GM18867 (cell line): Measurements from ENCODE around the gene GLRA1.
"Not testable (repeated sequence)": the region's sequence is repeated elsewhere in the genome, so short reads cannot be mapped to it uniquely, and the experiment has no call there.

Experiments
- ATAC-seq: cut with Tn5 transposase; IDR thresholded peaks from one replicate; pipeline ENCODE4 v1.9.1; 2021; ENCODE audit warnings: mild to moderate bottlenecking, moderate library complexity; ENCODE audit not compliant: unreplicated experiment

The GLRA1 gene

DNA sequence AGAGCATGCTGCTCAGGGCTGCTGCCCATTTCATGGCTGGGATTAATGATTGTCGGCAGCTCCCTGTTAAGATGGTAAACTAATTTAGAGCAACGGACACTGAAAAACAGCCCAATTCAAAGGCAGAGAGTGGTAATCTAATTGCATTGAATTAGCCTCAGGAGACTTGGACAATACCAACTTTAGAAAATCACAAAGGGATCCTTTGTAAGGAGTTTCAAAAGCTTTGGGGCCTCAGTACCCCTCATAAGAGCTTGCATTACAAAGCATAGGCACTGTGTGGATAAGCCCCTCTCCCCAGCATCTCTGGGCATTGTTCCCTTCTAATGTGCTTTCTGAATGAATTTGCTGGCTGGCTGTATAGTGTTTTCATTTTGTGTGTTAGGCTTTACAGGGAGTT is 6.7 kb downstream of the GLRA1 start:
- ATAC-seq, result no peak

DNA sequence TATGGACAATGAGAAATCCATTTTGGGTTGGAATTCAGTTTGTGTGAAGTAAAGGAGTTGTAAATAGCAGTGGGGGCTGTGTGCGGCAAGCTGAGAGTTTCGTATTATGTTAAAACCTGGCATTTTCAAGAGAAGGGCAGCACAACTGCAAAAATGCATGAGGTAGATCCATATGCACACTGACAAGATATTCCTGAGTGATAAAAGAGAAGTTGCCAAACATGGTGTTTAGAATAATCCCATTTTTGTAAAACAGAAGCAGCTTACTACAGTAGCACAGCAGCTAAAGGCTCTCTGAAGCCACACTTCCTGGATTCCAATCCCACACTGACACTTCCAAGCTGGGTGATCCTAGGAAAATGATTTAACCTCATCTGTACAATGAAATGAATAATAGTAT is 11.2 kb downstream of the GLRA1 start:
- ATAC-seq, result no peak

DNA sequence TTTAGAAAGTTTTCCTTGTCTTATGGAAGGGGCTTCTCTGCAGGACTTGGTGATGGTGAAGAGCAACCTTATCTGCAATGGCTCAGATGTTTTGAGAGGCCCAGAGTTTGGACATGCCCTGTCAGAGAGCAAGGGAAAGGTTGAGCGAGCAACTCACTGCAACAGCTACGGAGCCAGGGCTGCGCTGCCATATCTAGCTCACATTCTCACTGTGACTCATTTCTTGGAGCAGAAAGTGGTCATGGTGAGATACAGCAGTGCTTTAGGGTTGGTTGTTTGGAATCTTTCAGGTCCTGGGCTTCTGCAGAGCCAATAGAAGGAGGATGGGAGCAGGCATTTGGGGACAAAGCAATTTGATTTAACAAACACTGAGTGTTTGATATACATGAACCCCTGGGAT is 12.3 kb downstream of the GLRA1 start:
- no peak for ATAC-seq

DNA sequence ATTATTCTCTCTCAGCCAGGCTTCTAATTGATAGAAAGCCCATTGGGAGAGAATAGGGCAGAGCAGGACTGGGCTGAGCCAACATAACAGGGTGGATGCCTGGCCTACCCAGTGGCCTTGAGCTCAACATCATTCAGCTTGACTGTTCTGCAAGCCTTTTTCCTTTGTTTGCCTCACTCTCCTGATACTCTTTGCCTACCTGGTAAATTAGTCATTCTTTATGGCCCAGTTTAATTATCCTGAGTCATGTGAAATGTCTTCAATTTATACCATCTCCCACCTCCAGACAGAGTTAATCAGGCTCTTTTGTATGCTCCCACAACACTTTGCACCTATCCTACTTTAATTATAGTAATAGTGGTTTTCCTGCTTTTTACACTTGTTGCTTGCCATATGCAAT is 13.6 kb downstream of the GLRA1 start:
- no peak for ATAC-seq

DNA sequence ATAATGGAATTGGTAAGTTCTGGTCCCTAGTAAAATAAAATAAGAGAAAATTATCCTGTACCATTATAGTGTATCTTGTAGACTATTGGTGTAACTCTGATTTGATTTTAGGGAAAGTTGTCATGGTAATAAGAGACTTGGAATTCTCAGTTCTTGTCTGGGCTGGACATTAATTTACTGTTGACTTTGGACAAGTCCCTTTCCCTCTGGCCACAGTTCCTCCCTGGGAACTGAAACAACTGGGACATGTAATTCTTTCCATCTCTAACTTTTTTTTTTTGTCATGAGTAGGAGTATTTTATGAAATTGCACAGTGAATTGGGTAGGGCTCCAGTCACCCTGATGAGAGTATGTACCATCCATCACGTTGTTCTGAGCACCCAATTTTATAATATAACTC is 15.0 kb downstream of the GLRA1 start:
- ATAC-seq, result no peak

DNA sequence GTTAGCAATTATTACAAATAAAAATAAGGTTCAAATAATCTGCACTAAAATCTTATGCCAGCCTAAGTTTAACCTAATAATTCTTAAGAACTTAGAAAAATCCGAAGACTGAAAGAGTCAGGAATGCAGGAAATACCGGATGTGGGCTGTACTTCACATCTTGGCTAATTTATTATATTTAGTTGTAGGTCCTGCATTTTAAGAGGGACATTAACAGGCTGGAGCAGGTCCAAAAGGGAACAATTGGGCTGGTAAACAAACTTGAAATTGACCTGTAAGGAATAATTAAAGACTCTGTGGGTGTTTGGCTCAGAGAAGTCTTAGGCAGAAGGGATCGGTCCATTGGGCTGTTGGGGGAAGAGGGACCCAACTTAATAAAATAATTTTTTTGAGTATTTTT is 18.4 kb downstream of the GLRA1 start:
- ATAC-seq, result no peak

DNA sequence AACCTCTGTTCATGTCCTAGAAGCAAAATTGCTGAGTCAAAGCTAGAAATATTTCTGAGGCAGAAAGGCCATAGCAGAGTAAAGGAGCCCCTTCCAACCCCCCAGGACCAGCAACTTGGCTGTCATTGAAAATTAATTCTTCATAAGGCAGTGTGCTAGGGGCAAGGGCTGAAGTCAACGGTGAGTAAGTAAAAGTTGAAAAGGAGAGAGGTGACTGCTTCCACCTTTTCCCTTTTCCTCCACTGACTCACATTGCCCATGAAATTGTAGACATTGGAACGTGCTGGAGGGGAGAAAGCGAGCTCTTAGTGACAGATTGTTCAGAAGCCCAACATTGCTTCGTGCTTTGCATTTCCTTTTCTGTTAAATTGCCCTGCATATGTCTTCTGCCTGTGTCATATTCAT is 19.1 kb downstream of the GLRA1 start:
- no peak for ATAC-seq

DNA sequence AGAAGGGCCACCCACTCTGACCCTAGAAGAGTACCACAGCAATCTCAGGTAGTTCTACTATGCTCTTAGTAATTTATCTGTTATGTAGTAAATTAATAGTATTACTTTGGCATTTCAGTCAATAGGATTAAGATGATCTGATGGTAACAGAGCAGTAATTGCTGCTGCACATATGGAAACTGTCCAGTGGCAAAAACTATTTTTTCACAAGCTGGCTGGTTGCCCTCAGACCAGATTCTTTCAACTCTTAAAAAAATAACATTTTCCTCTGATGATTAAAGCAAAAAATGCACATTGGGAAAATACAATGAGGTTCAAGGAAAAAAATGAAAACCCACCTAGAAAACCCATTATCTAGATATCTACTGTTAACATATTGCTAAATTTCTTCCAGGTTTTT is 19.7 kb downstream of the GLRA1 start:
- no peak for ATAC-seq

DNA sequence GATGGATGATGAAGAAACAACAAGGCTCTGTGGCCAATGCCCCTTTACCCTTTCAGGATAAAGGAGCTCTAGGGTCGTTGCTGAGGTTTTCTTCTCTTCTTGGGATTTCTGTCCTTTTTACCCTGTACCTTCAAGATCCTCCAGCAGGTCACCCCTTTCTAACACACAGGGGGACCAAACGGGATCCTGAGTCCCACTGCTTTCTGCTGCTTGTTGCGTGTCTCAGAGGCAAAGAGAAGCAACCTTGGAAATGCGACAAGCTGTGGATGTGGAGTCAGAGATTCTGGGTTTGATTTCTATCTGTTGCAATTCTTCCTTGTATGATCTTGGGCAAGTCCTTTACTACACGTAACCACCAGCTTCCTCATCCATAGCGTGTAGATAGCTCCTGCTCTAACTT is 20.5 kb downstream of the GLRA1 start:
- no peak for ATAC-seq

DNA sequence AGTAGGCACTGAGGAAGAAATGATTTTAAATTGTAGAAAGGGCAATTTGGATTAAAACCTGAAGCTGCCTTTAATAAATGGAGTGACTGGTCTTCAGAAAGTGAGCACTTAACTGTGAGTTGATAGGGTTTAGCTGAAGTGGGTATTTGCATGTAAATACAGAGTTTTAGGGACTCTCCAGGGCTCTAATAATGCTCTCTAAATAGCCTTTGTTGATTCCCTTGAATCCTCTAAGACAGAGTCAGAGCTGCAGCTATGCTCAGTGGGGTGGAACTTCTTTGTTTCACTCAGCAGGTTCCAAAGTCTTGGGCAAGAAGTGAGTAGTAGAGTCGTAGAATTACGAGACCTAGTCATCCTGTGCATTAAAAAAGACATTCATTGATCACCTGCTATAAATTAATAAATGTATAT is 21.4 kb downstream of the GLRA1 start:
- ATAC-seq, result peak; percentile 95

DNA sequence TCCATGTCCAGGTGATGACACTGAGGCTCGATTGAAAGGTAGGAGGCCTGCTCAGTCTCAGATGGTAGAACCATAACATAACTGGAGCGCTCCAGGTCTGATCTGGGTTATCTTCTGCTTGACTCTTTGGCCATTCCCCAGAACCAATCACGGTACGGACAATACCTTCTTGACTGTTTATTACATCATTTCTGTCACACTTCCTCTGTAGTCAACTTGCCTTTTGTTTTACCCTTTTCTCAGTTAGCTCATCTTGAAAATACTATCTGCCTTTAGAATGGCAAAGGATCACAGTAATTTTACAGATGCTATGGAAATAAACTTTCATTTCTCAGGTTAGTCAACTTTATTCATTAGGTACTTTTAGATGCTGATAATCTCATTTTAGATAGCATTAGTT is 22.4 kb downstream of the GLRA1 start:
- no peak for ATAC-seq

DNA sequence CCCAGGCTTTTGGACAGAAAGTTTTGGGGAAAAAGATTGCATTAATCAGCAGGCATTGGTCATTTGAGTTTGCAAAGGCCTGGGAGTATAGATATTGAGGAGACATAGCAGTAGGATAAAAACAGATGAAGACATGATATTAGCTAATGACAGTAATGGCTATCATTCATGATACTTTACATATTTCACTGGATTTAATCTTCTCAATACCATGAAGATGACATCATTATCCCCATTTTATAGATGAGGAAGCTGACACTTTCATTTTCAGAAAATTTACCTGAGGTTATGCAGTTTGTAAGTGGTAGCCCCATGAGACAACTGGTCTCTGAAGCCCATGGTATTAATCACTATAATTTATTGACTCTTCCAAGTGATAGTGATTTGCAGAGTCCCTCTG is 23.0 kb downstream of the GLRA1 start:
- ATAC-seq, result no peak

DNA sequence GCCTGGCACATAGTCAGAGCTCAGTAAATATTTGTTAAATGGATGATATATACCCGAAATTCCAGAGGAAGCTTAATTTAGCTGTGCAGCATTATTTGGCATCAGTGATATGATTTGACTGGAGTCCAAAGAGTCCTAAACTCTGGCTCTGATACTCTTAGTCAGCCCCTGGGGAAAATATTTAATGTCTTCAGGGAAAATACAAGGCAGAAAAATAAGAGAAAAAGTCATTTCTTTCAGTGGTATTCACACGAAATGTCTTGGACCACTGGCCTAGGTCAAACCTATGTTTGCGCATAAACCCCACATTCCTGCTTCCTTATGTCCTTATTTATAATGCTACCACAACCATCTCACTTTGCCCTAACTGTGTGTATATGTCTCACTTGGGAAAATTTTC is 23.8 kb downstream of the GLRA1 start:
- no peak for ATAC-seq

DNA sequence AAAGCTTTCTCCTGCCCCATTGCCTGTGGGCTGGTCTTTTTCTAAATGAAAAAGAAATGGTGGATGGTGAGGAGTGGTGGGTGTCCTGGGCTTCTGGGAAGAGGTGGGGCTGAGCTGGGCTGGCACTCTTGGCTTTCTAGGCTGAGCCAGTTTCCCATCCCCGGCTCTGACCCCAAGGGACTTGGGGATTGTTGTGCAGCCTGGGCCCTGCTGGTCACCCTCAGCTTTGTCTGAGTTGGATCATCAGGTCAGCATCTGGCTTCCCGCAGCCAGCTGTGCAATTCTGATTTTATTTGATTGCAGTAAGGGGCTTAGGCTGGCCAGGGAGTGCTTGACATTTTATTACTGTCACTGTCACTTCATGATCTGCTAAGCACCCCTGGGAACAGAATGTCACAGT is 25.3 kb downstream of the GLRA1 start:
- no peak for ATAC-seq

DNA sequence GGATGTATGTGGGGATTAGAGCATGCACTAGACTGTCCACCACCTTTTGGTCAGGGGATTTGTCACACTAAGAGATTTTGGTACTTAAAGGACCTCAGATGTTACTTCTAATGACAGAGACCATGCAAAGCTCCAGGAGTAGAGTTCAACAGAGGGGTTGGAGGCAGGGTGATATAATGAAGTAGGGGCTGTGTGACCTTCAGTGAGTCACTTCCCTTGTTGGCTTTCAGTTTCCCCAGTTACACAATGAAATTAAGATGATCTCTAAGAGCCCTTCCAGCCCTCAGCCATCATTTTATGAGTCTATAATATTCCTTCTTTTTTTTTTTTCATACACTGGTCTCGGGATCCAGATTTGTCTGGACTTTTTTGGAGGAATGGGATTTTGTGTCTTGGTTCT is 26.8 kb downstream of the GLRA1 start:
- ATAC-seq, result no peak

DNA sequence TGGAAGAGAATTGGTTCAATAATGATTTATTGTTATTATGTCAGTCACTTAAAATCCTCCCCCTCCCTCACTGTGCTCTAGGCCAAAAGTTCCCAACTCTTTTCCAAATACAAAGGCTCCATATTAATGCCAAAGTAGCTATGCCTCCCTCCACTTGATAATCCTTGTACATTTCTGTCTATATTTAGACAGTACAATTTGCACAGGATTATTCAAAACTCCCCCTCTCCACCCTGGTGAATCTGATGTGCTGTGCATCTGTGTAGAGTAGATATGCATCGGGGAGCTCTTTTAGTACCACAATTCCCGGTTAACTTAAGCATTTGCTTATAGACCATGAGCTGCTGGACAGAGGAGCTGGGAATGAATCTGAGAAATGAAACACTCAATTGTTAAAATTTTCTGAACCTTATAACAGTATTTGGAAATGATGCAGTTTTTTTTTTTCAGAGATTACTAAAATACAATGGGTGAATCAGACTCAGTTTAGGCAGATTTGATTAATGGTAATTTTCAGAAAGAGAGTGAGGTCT is 27.6 kb downstream of the GLRA1 start:
- no peak for ATAC-seq

DNA sequence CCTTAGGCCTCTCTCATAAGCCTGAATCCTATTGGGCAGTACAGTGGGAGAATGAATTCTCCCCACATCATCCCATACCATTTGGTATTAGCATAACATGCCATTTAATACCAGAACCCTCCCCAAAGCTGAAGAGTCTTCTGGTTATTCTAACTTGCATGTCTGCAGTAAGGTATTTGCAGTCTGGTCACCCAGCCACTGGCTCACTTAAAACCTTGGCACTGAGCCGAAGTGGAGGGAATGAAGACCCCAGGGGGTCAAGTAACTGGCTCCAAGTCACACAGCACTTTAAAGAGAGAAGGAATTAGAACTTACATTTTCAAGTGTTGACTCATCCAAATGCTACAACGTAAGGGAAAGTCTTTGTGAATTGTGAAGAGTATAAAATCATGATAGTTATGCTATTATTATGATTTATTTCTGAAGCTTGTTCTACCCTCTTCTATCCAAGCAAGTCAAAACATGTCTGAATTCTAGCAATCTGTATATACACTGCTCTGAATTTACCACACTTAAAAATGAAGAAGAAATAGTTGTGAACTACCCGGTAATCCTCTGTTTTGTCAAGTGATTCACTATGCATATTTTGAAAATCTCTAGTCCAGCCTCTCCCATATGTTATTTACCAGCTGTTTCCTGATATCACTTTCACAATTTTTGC is 28.5 kb downstream of the GLRA1 start:
- no peak for ATAC-seq

DNA sequence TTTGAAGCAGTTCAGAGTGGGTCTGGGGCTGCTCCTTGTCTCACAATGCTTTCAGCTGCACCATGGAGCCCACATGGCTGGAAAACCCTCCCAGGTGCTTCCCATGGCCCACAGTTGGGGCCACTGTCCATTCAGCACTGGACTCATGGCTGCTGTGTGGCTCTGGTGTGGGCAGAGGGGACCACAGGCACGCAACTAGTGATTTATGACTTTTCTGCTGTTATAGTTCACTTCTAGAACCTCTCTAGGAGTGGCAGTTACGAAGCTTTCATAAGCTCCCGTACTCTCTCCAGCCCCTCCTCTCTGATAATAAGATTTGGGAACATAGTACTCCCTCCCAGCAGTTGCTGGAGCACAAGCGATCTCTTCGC is 29.0 kb downstream of the GLRA1 start:
- ATAC-seq, result no peak

DNA sequence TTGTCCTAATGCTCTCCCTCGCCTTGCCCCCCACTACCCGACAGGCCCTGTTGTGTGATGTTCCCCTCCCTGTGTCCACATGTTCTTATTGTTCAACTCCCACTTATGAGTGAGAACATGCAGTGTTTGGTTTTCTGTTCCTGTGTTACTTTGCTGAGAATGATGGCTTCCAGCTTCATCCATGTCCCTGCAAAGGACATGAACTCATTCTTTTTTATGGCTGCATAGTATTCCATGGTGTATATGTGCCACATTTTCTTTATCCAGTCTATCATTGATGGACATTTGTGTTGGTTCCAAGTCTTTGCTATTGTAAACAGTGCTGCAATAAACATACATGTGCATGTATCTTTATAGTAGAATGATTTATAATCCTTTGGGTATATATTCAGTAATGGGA is 31.2 kb downstream of the GLRA1 start:
- ATAC-seq, result not testable (repeated sequence)

DNA sequence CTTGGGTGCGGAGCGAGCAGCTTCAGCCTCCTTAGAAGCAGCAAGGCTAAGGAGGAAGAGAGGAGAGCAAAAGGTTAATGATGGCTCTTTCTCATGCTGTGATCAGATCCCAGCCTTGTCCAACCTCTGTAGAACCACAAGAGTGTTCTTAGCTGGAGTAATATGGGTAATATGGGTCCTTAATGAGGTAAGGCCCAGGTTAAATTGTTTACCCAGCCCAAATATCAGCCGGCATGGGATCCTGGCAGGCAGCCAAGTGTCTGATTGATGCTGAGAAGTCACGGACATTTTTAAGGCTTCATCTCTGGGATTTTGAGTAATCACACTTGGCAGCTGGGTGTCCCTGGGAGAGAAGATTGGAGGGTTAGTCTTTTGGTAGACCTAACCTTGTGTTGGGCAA is 32.3 kb downstream of the GLRA1 start:
- no peak for ATAC-seq

DNA sequence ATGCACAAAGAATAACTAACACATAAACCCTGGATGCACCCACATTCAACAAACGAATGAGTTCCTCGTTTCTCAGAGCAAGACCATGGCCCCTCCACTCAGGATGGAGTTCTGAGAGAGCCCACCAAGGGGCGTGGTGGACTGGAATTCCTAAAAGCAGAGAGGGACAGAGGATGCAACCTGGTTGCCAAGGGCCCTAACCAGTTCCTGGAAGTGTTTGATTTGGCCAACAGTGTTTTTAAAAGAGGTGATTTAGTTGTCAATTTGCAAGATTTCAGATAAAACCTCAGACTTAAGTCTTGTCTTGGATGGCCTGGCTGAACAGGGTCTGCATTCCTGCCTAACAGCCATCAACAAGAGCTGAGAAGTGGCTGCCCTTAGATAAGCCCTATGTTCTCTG is 34.4 kb downstream of the GLRA1 start:
- ATAC-seq, result no peak

DNA sequence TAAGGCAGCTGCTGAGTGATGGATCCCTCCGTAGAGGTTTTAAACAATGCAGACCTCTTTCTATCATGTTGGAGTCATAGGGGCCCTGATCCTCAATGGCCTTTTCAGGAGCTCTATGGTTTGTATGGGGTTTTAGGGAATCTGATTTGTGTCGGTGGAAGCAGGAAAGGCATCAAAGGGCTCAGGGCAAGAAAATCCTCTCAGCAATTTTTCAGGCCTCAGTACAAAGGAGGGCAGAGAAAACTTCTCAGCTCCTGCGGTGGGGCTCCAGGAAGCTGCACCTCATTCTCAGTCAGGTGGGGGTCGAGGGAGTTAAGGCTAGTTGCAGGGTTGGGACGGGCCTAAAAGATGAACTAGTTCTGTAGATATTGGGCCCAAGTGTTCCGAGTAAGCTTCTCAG is 35.0 kb downstream of the GLRA1 start:
- ATAC-seq, result no peak

DNA sequence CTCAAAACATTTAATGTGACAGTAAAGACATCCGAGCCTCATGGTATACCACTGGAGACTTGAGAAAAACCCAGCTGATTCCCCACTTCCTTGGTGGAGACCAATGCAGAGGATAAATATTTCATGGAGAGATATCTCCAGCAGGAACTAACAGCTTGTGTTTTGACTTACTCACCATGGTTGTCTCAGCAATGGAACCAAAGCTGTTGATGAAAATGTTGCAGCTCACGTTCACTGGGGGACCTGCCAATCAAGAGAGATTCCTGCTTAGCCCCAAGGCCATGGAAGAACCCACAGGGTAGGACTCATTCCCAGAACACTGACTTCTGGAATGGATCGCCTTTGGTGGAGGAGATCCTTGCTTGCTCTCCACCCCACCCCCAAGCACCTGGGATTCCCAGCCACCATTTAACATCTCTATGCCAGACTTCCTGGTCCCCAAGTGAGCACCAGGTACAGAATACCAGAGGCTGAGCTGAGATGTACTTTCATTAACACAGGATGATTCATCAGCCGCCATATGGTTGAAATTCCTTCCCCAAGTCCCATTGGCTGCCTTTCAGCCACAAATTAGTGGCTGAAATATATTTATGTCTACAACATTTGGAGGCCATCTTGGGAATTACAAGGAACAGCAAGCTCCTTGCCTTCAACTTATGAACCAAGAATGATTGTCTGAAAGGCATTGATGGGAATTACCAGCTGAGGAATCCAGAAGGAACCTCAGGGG is 37.9 kb downstream of the GLRA1 start:
- ATAC-seq, result no peak
